HG03039 (cell line): ENCODE measurements around the gene MRPL14.
"Not testable (repeated sequence)": the region's sequence is repeated elsewhere in the genome, so short reads cannot be mapped to it uniquely, and the experiment has no call there.

Experiments used
- ATAC-seq: cut with Tn5 transposase; IDR thresholded peaks from one replicate; pipeline ENCODE4 v1.9.1; 2021; ENCODE audit warnings: mild to moderate bottlenecking, moderate library complexity; ENCODE audit not compliant: unreplicated experiment

The MRPL14 gene

DNA sequence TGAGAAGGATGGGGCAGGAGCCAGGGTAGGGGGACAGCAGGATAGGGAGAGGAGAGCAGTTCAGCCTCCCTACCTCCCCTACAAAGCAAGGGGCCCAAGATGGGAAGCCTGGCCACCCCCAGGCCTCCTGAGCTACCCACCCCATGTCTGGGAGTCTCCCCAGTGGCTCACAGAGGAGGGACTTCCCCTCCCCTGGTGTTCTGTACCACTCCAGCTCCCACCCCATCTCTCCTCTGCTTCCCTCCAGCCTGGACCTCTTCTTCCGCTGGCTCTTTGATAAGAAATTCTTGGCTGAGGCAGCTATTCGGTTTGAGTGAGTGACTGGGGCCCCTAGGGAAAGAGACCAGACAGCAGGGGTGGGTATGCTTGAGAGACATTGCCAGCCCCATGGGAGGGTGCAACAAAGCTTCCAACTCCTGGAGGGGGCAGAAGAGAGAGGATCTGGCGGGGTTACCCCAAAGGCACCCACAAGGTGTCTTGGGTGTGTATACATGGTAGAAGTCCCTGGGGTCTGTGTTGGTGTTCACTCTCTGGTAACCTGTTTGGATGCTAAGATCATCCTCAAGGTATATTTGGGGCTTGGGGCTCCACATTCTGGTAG lies 23.2 kb upstream of the MRPL14 start:
- ATAC-seq = no peak

GRCh38 chr6:44149369-44150012 lies 22.2 kb upstream of the MRPL14 start:
- no peak for ATAC-seq

- no peak for ATAC-seq
Observed at GRCh38 chr6:44148306-44148705, 21.1 kb upstream of the MRPL14 start.

GRCh38 chr6:44147256-44147655 lies 20.0 kb upstream of the MRPL14 start:
- ATAC-seq = no peak

- no peak for ATAC-seq
Observed at GRCh38 chr6:44146685-44147084, 19.4 kb upstream of the MRPL14 start.

DNA sequence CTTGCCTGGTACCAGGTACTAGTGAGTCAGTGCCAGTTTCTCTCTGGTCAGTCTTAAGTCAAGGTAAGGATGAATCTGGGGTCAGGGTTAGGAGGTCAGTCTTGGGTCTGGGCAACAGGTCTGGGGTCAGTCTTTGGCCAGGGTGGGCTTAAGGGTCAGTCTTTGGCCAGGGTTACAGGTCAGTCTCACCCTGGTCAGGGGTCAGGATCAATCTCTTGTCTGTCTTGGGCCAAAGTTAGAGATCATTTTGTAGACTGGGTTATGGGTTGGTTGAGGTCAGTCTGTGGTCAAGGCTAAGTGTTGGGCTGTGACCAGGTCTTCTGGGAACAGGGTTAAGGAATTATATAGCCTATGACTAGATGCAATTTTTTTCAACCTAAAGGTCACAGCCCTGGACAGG lies 18.6 kb upstream of the MRPL14 start:
- ATAC-seq = no peak

GRCh38 chr6:44144536-44144935 lies 17.3 kb upstream of the MRPL14 start:
- ATAC-seq = not testable (repeated sequence)

- no peak for ATAC-seq
Observed at GRCh38 chr6:44143731-44144130, 16.5 kb upstream of the MRPL14 start.

GRCh38 chr6:44142835-44143234 lies 15.6 kb upstream of the MRPL14 start:
- ATAC-seq = no peak

DNA sequence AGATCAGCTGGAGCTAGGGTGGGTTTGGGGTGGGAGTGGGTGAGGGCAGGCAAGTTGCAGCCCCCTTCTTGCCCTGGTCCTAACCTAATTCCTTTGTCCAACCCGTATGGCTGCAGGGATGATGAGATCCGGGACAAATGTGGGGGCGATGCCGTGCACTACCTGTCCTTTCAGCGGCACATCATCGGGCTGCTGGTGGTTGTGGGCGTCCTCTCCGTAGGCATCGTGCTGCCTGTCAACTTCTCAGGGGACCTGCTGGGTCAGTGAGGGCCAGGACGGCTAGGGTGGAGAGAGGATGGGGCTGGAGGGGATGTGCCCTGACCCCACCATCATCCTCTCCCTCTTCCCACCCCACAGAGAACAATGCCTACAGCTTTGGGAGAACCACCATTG lies 12.1 kb upstream of the MRPL14 start:
- ATAC-seq = no peak

DNA sequence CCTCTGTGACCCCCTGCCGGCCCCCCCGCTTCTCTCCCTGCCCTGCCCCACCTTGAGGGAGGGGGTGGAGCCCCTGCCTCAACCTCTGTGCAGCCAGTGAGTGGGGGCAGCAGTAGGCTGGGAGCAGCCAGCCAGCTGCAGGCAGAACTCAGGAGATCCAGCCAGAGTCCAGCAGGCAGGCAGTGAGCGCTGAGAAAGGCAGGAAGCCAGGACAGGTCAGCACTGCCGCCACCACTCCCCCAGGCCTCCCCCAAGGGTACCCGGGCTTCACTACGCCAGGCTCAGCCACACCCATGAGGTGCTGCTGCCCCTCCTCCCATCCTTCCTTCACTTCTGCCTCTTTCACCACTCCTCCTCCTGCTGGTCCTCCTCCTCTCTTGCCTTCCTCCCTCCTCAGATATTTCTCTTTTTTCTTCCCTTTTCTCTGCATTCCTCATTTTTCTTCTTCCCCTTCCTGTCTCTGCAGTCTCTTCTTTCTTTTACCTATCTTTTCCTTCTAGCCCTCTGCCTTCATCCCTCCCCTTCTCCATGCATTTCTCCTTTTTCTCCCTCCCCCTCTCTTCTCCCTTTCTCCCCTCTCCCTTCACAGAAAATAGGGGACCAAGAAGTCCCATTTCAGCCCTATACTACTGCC lies 11.6 kb upstream of the MRPL14 start:
- ATAC-seq = no peak

DNA sequence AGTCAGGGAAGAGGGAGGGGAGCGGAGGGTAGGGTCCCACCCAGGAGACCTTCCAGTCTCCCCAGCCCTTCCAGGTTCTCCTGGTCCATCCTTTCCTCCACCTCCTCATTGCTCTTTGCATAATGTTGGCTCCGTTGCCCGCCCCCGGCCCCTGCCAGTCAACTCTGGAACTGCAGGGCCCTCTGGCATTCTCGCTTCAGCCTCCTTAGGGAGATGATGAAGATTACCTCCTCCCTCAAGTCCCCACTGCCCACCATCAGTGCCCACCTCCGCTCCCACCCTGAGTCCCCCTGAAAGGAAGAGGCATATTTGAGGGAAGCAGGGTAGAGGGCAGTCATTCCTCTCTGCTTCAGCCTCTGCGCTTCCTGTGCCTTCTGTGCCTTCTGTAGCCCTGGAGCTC lies 8.6 kb upstream of the MRPL14 start:
- ATAC-seq = no peak

GRCh38 chr6:44135173-44135758 lies 8.0 kb upstream of the MRPL14 start:
- ATAC-seq = no peak

- ATAC-seq = no peak
Observed at GRCh38 chr6:44133981-44134711, 6.9 kb upstream of the MRPL14 start.

DNA sequence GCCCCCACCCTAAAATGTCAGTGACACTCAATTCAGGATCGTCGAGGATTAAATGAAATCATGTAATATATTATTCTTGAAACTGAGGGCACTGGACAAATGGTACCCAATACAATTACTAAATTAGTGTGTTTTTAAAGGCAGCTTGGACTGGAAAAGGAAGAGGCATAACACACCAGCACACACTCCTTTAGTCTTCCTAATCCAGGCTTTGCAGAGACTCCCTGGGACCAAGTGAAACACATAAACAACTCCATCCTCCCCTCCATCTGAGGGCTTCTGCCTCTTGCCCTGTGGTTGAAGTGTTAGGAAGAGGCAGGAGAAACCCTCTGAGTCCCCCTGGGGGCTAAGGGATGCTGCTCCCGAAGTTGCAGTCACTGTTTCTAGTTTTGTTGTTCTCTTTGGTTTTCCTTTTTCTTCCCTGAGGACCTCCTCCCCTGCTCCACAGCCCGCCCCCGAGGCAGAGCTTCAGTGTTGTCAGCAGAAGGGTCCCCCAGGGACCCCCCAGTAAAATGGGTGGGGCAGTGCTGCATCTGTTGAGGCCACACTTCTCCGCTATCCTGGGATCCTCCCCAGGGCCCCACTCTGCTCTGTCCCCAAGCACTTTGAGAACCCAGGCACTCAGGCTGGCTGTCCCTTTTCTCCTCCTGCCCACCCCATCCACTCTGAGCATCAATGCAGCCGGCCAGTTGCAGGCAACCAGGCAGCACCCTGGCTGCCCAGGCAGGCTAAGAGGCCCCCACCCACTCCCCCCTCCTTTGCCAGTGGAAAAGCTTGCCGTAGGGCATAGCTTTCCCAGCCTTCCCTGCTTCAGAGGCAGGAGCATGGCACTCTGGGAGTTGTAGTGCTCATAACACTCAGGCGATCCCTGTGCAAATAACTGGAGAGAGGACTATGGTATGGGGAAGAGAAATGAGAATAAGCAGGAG lies 6.0 kb upstream of the MRPL14 start:
- ATAC-seq = no peak

DNA sequence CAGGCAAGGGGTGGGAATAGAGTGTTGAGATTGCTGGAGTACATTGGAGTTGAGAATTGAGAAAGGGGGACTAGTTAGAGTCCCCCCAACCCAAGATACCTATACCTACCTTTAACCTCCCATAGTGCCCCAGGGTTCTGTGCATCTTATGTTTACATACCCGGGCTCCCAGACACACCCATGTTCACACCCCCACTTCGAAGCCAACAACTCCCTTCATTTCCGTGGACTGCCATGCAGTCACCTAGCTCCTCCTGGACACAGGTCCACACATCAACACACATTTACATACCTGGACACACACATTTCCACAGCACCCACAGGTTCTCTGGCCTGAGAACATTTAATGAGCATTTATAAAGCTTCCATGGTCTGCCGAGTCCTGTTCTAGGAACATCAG lies 5.2 kb upstream of the MRPL14 start:
- ATAC-seq = no peak

DNA sequence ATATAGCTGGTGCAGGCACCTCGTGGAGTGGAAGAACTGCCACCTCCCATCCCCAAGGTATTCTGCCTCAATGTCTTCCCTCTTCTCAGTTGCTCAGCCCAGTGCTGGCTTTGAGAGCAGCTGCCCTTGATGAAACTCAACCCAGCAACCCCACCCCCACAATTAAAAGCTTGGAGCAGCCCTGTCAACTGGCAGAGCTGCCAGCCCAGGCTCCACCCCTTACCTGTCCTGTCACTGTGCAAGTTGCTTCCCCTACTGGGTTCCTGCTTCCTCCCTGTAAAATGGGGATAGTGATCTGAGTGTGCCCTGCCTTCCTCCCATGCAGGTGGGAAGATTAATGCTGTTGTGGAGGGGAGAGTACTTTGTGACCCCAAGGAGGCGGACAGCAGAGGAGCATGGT lies 4.6 kb upstream of the MRPL14 start:
- ATAC-seq = no peak

DNA sequence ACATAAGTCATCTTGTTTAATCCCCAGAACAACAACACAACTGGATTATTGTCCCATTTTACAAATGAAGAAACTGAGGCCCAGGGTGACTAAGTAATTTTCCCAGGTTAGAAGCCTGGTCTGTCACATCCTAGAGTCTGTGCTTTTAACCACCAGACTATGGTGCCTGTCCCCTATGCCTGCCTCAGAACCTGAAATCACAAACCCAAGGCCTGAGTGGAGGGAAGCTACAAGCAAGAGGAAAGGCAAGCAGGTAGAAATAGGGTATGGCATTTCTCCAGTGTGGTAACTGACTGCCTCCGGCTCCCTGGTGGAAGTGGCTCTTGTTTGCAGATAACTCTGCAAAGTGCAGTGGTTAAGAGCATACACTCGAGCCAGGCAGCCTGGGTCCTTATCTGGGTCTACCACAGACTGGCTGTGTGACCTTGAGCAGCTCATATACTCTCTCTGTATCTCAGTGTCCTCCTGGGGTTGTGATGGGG lies 2.6 kb upstream of the MRPL14 start:
- ATAC-seq = no peak

- ATAC-seq = no peak
Observed at GRCh38 chr6:44128020-44128917, 1.0 kb upstream of the MRPL14 start.
